ENCODE results near the gene POU3F4. TPM values are rescaled to one million over a fixed set of nuclear protein-coding genes. Genes with fewer than 3 reads are reported as not detected.

The POU3F4 gene
- total RNA-seq, 1 donor from 2014 or later = not detected

- no peak overlapping the region for H3K4me3 Mint-ChIP-seq (ENCODE audit: unreplicated experiment)
- no peak overlapping the region for H3K27ac Mint-ChIP-seq (ENCODE audit: unreplicated experiment)
- H3K36me3 Mint-ChIP-seq (ENCODE audit: low read depth) = no peaks in the 10 kb centered on the region
- DNase-seq (ENCODE audit: low spot score) = no peak
- peaks cover 10% of the 10 kb centered on the region for H3K9me3 Mint-ChIP-seq (ENCODE audit: low read depth)
- H3K27me3 Mint-ChIP-seq (ENCODE audit: low read depth) = peaks cover 42% of the 10 kb centered on the region
- TF ChIP-seq CTCF (IDR thresholded peaks at IDR 0.05) = no peak
- no peaks in the 10 kb centered on the region for H3K4me1 Mint-ChIP-seq (ENCODE audit: low read depth)
Measured at GRCh38 chrX:83504721-83505479, 3.2 kb upstream of the POU3F4 start.

GRCh38 chrX:83508526-83509253 lies 600 bp downstream of the POU3F4 start:
- Mint-ChIP-seq H3K4me3 (ENCODE audit: unreplicated experiment) (no peak overlapping the region), H3K9me3 (ENCODE audit: low read depth) (peaks cover 10% of the 10 kb centered on the region), H3K4me1 (ENCODE audit: low read depth) (no peaks in the 10 kb centered on the region), H3K27me3 (ENCODE audit: low read depth) (peaks cover 51% of the 10 kb centered on the region), H3K27ac (ENCODE audit: unreplicated experiment) (no peak overlapping the region), H3K36me3 (ENCODE audit: low read depth) (no peaks in the 10 kb centered on the region)
- TF ChIP-seq CTCF (IDR thresholded peaks at IDR 0.05) = no peak
- DNase-seq (ENCODE audit: low spot score) = no peak

- H3K9me3 Mint-ChIP-seq (ENCODE audit: low read depth) = peaks cover 10% of the 10 kb centered on the region
Measured at GRCh38 chrX:83509254-83509801, 1.2 kb downstream of the POU3F4 start.

GRCh38 chrX:83510510-83511062 lies 2.5 kb downstream of the POU3F4 start:
- H3K4me3 Mint-ChIP-seq (ENCODE audit: unreplicated experiment) = no peak overlapping the region
- peaks cover 41% of the 10 kb centered on the region for H3K27me3 Mint-ChIP-seq (ENCODE audit: low read depth)
- DNase-seq (ENCODE audit: low spot score) = no peak
- no peak overlapping the region for H3K27ac Mint-ChIP-seq (ENCODE audit: unreplicated experiment)
- no peaks in the 10 kb centered on the region for H3K36me3 Mint-ChIP-seq (ENCODE audit: low read depth)
- peaks cover 10% of the 10 kb centered on the region for H3K9me3 Mint-ChIP-seq (ENCODE audit: low read depth)
- no peak for TF ChIP-seq CTCF (IDR thresholded peaks at IDR 0.05)
- no peaks in the 10 kb centered on the region for H3K4me1 Mint-ChIP-seq (ENCODE audit: low read depth)

More at GRCh38 chrX:83509254-83509801, 1.2 kb downstream of the POU3F4 start:
- H3K36me3 Mint-ChIP-seq (ENCODE audit: low read depth) = no peaks in the 10 kb centered on the region
- H3K27ac Mint-ChIP-seq (ENCODE audit: unreplicated experiment) = no peak overlapping the region
- TF ChIP-seq CTCF (IDR thresholded peaks at IDR 0.05) = no peak
- peaks cover 47% of the 10 kb centered on the region for H3K27me3 Mint-ChIP-seq (ENCODE audit: low read depth)
- no peaks in the 10 kb centered on the region for H3K4me1 Mint-ChIP-seq (ENCODE audit: low read depth)
- DNase-seq (ENCODE audit: low spot score) = no peak
- no peak overlapping the region for H3K4me3 Mint-ChIP-seq (ENCODE audit: unreplicated experiment)

- H3K36me3 Mint-ChIP-seq (ENCODE audit: low read depth) = no peaks in the 10 kb centered on the region
- H3K4me1 Mint-ChIP-seq (ENCODE audit: low read depth) = no peaks in the 10 kb centered on the region
- H3K27ac Mint-ChIP-seq (ENCODE audit: unreplicated experiment) = no peak overlapping the region
- DNase-seq (ENCODE audit: low spot score) = no peak
- H3K4me3 Mint-ChIP-seq (ENCODE audit: unreplicated experiment) = no peak overlapping the region
- no peak for TF ChIP-seq CTCF (IDR thresholded peaks at IDR 0.05)
- peaks cover 36% of the 10 kb centered on the region for H3K27me3 Mint-ChIP-seq (ENCODE audit: low read depth)
- H3K9me3 Mint-ChIP-seq (ENCODE audit: low read depth) = peaks cover 10% of the 10 kb centered on the region
Measured at GRCh38 chrX:83511208-83511607, 3.1 kb downstream of the POU3F4 start.
